ENCODE measurements around the gene USP11.

- TF ChIP-seq CTCF (IDR thresholded peaks at IDR 0.05) = no peak
- TF ChIP-seq POLR2A (IDR thresholded peaks at IDR 0.05) = no peak
Observed at GRCh38 chrX:47191331-47191730, 41.5 kb upstream of the USP11 start.
